HepG2 (cell line): ENCODE data around the gene GPR139.

Source experiments
- ATRX ChIP-seq: sonication (generic); formaldehyde crosslinking; IDR thresholded peaks from 2 replicates; pipeline ENCODE4 v1.4.0; 2020; ENCODE audit warnings: missing genetic modification reagents, borderline replicate concordance
- POLR2A ChIP-seq, 2 experiments: IDR thresholded peaks; 2 replicates each; pipeline ENCODE4 v1.6.1; 2011; ENCODE audit warnings: low read depth in 2 of 2, low read length in 2 of 2, mild to moderate bottlenecking in 1 of 2, moderate library complexity in 1 of 2; ENCODE audit not compliant: insufficient read depth in 1 of 2
- SIX1 ChIP-seq: sonication (generic); formaldehyde crosslinking; IDR thresholded peaks from 2 replicates; pipeline ENCODE4 v1.4.0; 2020; ENCODE audit warnings: missing genetic modification reagents, borderline replicate concordance
- TAF1 ChIP-seq: sonication (generic); formaldehyde crosslinking; IDR thresholded peaks from 2 replicates; pipeline ENCODE4 v1.4.0; 2020; ENCODE audit warnings: missing genetic modification reagents
- TF ChIP-seq, protein P1 (sequence below): sonication (generic); formaldehyde crosslinking; IDR thresholded peaks from 2 replicates; pipeline ENCODE4 v1.5.0; 2020; ENCODE audit warnings: mild to moderate bottlenecking, missing genetic modification reagents, moderate library complexity
- TF ChIP-seq, protein P2 (sequence below): sonication (generic); formaldehyde crosslinking; IDR thresholded peaks from 2 replicates; pipeline ENCODE4 v1.4.0; 2020; ENCODE audit warnings: missing genetic modification reagents
- TF ChIP-seq, protein P3 (sequence below), 2 experiments: IDR thresholded peaks; 2 replicates each; pipeline ENCODE4 v1.6.1; 2011 to 2012; ENCODE audit warnings: low read length in 2 of 2, borderline replicate concordance in 1 of 2, low read depth in 1 of 2, mild to moderate bottlenecking in 1 of 2, moderate library complexity in 1 of 2

DNA sequence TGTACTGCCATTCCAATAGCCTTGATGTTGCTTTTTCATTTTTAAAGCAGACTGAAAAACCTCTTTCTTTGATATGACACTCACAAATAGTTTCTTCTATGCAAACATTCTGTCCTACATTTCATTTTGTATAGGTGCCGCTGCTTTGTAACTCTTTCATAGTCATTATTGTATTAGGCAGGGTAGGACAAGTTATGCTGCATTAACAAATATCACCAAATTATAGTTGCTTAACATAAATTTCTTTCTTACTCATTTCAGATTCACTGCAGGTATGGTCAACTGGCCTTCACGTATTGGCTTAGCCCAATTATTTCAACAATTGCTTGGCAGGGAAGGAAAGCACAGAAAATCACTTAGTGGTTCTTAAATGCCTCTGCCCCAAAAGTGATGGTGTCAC lies 70.8 kb downstream of the GPR139 start:
- TF ChIP-seq TAF1 (CRISPR knock-in tag) (no peak), POLR2A (IDR thresholded peaks at IDR 0.05; ENCODE audit: insufficient read depth in 1 of 2, low read depth in 2 of 2, low read length in 2 of 2) (no peak), SIX1 (CRISPR knock-in tag) (no peak), ATRX (no peak)
- TF ChIP-seq, protein P1, sequence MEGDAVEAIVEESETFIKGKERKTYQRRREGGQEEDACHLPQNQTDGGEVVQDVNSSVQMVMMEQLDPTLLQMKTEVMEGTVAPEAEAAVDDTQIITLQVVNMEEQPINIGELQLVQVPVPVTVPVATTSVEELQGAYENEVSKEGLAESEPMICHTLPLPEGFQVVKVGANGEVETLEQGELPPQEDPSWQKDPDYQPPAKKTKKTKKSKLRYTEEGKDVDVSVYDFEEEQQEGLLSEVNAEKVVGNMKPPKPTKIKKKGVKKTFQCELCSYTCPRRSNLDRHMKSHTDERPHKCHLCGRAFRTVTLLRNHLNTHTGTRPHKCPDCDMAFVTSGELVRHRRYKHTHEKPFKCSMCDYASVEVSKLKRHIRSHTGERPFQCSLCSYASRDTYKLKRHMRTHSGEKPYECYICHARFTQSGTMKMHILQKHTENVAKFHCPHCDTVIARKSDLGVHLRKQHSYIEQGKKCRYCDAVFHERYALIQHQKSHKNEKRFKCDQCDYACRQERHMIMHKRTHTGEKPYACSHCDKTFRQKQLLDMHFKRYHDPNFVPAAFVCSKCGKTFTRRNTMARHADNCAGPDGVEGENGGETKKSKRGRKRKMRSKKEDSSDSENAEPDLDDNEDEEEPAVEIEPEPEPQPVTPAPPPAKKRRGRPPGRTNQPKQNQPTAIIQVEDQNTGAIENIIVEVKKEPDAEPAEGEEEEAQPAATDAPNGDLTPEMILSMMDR (CRISPR knock-in tag): no peak
- TF ChIP-seq, protein P2, sequence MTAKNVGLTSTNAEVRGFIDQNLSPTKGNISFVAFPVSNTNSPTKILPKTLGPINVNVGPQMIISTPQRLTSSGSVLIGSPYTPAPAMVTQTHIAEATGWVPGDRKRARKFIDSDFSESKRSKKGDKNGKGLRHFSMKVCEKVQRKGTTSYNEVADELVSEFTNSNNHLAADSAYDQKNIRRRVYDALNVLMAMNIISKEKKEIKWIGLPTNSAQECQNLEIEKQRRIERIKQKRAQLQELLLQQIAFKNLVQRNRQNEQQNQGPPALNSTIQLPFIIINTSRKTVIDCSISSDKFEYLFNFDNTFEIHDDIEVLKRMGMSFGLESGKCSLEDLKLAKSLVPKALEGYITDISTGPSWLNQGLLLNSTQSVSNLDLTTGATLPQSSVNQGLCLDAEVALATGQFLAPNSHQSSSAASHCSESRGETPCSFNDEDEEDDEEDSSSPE (CRISPR knock-in tag): no peak
- TF ChIP-seq, protein P3, sequence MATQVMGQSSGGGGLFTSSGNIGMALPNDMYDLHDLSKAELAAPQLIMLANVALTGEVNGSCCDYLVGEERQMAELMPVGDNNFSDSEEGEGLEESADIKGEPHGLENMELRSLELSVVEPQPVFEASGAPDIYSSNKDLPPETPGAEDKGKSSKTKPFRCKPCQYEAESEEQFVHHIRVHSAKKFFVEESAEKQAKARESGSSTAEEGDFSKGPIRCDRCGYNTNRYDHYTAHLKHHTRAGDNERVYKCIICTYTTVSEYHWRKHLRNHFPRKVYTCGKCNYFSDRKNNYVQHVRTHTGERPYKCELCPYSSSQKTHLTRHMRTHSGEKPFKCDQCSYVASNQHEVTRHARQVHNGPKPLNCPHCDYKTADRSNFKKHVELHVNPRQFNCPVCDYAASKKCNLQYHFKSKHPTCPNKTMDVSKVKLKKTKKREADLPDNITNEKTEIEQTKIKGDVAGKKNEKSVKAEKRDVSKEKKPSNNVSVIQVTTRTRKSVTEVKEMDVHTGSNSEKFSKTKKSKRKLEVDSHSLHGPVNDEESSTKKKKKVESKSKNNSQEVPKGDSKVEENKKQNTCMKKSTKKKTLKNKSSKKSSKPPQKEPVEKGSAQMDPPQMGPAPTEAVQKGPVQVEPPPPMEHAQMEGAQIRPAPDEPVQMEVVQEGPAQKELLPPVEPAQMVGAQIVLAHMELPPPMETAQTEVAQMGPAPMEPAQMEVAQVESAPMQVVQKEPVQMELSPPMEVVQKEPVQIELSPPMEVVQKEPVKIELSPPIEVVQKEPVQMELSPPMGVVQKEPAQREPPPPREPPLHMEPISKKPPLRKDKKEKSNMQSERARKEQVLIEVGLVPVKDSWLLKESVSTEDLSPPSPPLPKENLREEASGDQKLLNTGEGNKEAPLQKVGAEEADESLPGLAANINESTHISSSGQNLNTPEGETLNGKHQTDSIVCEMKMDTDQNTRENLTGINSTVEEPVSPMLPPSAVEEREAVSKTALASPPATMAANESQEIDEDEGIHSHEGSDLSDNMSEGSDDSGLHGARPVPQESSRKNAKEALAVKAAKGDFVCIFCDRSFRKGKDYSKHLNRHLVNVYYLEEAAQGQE (IDR thresholded peaks at IDR 0.05; ENCODE audit: borderline replicate concordance in 1 of 2, low read depth in 1 of 2, low read length in 2 of 2): no peak
